Measurements from ENCODE around the gene CEACAM19. TPM values are rescaled to one million over a fixed set of nuclear protein-coding genes. Genes with fewer than 3 reads are reported as not detected.
A peak's percentile ranks its signal among the peaks of the same experiment; 100 is the strongest.
"Not testable (repeated sequence)": the region's sequence is repeated elsewhere in the genome, so short reads cannot be mapped to it uniquely, and the experiment has no call there.

Gene CEACAM19
- total RNA-seq, 1 experiment from 2014 or later = 8.0 TPM

- Histone ChIP-seq H3K4me1 (replicated peaks; ENCODE audit: insufficient read depth) (peaks cover 31% of the 10 kb centered on the region), H3K36me3 (ENCODE audit: low read depth) (peaks cover 15% of the 10 kb centered on the region; the same call in 1 of the 2 replicates), H3K4me3 (no peak overlapping the region), H3F3A (ENCODE audit: insufficient read depth, low read depth) (peaks cover 33% of the 10 kb centered on the region), H2AFZ (no peak overlapping the region), H3K27me3 (ENCODE audit: insufficient read depth, low read depth) (no peaks in the 10 kb centered on the region), H3K27ac (peak overlapping the region; percentile 91), H3K9me2 (ENCODE audit: insufficient read depth) (no peaks in the 10 kb centered on the region), H3K9me3 (ENCODE audit: insufficient read depth, low read depth) (no peaks in the 10 kb centered on the region; the same call in 1 of the 2 replicates), H4K20me1 (ENCODE audit: insufficient read depth) (no peaks in the 10 kb centered on the region), H3K4me2 (peak overlapping the region; percentile 46; the same call in 1 of the 2 replicates), H3K79me2 (ENCODE audit: low read depth) (no peaks in the 10 kb centered on the region)
- CTCF ChIA-PET = interaction anchor here (0.6 to 1.1 kb wide), 2 partner anchors 15 to 29 kb away, joined by 3 to 4 read pairs; no protein-coding TSS in a partner anchor
- no peak for DNase-seq
- POLR2A ChIA-PET (ENCODE audit: unreplicated experiment) = interaction anchor here (0.7 kb wide), 1 partner anchor 23 kb away, joined by 5 read pairs; no protein-coding TSS in a partner anchor
- intact Hi-C loops (cut with micrococcal nuclease; ENCODE audit: unreplicated experiment) = no loop called here
- TF ChIP-seq EZH2 (IDR thresholded peaks at IDR 0.05; ENCODE audit: low read depth) (no peak), CTCF (conservative IDR thresholded peaks at IDR 0.05) (no peak)
- no TSS peak for BruUV-seq (replicated peaks)
Measured at GRCh38 chr19:44624840-44625354, 46.4 kb upstream of the CEACAM19 start.

- H3K4me3 ChIP-seq; H3K9me2 ChIP-seq (ENCODE audit: insufficient read depth); H3K27me3 ChIP-seq (ENCODE audit: insufficient read depth, low read depth); H3K9me3 ChIP-seq (ENCODE audit: insufficient read depth, low read depth); H4K20me1 ChIP-seq (ENCODE audit: insufficient read depth); H2AFZ ChIP-seq; DNase-seq; H3K79me2 ChIP-seq (ENCODE audit: low read depth): not testable (repeated sequence)
- BruUV-seq (replicated peaks) = TSS peak; percentile 35
- Histone ChIP-seq H3K36me3 (ENCODE audit: low read depth) (peaks cover 18% of the 10 kb centered on the region; the same call in 1 of the 2 replicates), H3K4me1 (replicated peaks; ENCODE audit: insufficient read depth) (peaks cover 31% of the 10 kb centered on the region), H3F3A (ENCODE audit: insufficient read depth, low read depth) (peaks cover 33% of the 10 kb centered on the region), H3K4me2 (peak overlapping the region; percentile 46), H3K27ac (peak overlapping the region; percentile 91)
- ChIA-PET CTCF (interaction anchor here (0.9 to 1.5 kb wide), 4 partner anchors 10 to 37 kb away, joined by 3 to 9 read pairs (median 4); no protein-coding TSS in a partner anchor), POLR2A (ENCODE audit: unreplicated experiment) (interaction anchor here (0.6 to 1.1 kb wide), 6 partner anchors 13 to 227 kb away, joined by 3 to 6 read pairs (median 3); partner anchors contain the start of gene PVR)
- intact Hi-C loops (cut with micrococcal nuclease; ENCODE audit: unreplicated experiment) = loop anchor here (1.0 to 2.0 kb wide), 3 partner anchors 18 to 37 kb away; partner anchors contain the start of gene PVR
Measured at GRCh38 chr19:44625637-44626036, 45.6 kb upstream of the CEACAM19 start.

- TF ChIP-seq CTCF (conservative IDR thresholded peaks at IDR 0.05) (no peak), EZH2 (IDR thresholded peaks at IDR 0.05; ENCODE audit: low read depth) (no peak)
- Histone ChIP-seq H2AFZ (no peak overlapping the region), H3F3A (ENCODE audit: insufficient read depth, low read depth) (peaks cover 33% of the 10 kb centered on the region), H3K4me1 (replicated peaks; ENCODE audit: insufficient read depth) (peaks cover 31% of the 10 kb centered on the region), H3K9me3 (ENCODE audit: insufficient read depth, low read depth) (no peaks in the 10 kb centered on the region; the same call in 1 of the 2 replicates), H3K27ac (peak overlapping the region; percentile 91), H3K4me2 (peak overlapping the region; percentile 50), H3K27me3 (ENCODE audit: insufficient read depth, low read depth) (no peaks in the 10 kb centered on the region), H3K36me3 (ENCODE audit: low read depth) (peaks cover 21% of the 10 kb centered on the region; the same call in 1 of the 2 replicates), H3K4me3 (no peak overlapping the region), H3K79me2 (ENCODE audit: low read depth) (no peaks in the 10 kb centered on the region), H3K9me2 (ENCODE audit: insufficient read depth) (no peaks in the 10 kb centered on the region), H4K20me1 (ENCODE audit: insufficient read depth) (no peaks in the 10 kb centered on the region)
- intact Hi-C loops (cut with micrococcal nuclease; ENCODE audit: unreplicated experiment) = loop anchor here (1.0 to 2.0 kb wide), 3 partner anchors 17 to 38 kb away; partner anchors contain the start of gene PVR
- peak; percentile 94 to 98 for DNase-seq
- ChIA-PET CTCF (interaction anchor here (0.6 to 1.5 kb wide), 7 partner anchors 9 to 1076 kb away, joined by 3 to 9 read pairs (median 4); no protein-coding TSS in a partner anchor), POLR2A (ENCODE audit: unreplicated experiment) (interaction anchor here (0.5 to 1.1 kb wide), 9 partner anchors 12 to 227 kb away, joined by 3 to 36 read pairs (median 3); partner anchors contain the start of gene PVR)
- BruUV-seq (replicated peaks) = no TSS peak
Measured at GRCh38 chr19:44626048-44626624, 45.1 kb upstream of the CEACAM19 start.
